T47D (cell line): ENCODE results near the gene OASL.
"Not testable (repeated sequence)": the region's sequence is repeated elsewhere in the genome, so short reads cannot be mapped to it uniquely, and the experiment has no call there.

Source experiments
- DNase-seq, 2 experiments: peaks; one replicate each; pipeline versions ENCODE4 v3.0.0 to v3.0.0-alpha.2; 2011 to 2012; ENCODE audit warnings: low read depth in 1 of 2, low spot score in 1 of 2
- JUND ChIP-seq: IDR thresholded peaks from 2 replicates; pipeline ENCODE4 v1.6.1; 2012; ENCODE audit warnings: low read depth
- in situ Hi-C: cut with HindIII; loops from 2 replicates; pipeline ENCODE4 v1.10.0; 2016; ENCODE audit warnings: low sequenced_read_pairs, low pct_unique_long_range_greater_than_20kb

OASL gene

GRCh38 chr12:121072147-121072546, 33.1 kb upstream of the OASL start:
- TF ChIP-seq JUND = no peak
- DNase-seq = no peak
- in situ Hi-C loops = no loop called here

- no peak for DNase-seq
- in situ Hi-C loops = no loop called here
- no peak for TF ChIP-seq JUND
These were observed 30.2 kb upstream of the OASL start for GRCh38 chr12:121069206-121069605.

GRCh38 chr12:121065345-121065744, 26.3 kb upstream of the OASL start:
- no peak for DNase-seq
- no peak for TF ChIP-seq JUND
- in situ Hi-C loops = no loop called here

DNA sequence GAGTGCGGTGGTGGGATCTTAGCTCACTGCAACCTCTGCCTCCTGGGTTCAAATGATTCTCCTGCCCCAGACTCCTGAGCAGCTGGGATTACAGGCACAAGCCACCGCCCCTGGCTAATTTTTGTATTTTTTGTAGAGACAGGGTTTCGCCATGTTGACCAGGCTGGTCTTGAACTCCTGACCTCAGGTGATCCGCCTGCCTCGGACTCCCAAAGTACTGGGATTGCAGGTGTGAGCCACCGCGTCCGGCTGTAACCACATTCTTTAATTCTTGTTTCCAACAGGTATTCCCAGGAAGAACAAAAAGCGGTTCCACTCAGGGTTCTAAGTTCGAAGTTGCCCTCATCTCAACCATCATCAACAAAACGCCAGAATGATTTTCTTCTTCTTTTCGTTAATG, 25.5 kb upstream of the OASL start:
- in situ Hi-C loops = not testable (repeated sequence)

GRCh38 chr12:121064116-121064515, 25.1 kb upstream of the OASL start:
- in situ Hi-C loops = no loop called here
- DNase-seq = no peak
- no peak for TF ChIP-seq JUND

More for the DNA sequence above, 25.5 kb upstream of the OASL start:
- DNase-seq = not testable (repeated sequence)

DNA sequence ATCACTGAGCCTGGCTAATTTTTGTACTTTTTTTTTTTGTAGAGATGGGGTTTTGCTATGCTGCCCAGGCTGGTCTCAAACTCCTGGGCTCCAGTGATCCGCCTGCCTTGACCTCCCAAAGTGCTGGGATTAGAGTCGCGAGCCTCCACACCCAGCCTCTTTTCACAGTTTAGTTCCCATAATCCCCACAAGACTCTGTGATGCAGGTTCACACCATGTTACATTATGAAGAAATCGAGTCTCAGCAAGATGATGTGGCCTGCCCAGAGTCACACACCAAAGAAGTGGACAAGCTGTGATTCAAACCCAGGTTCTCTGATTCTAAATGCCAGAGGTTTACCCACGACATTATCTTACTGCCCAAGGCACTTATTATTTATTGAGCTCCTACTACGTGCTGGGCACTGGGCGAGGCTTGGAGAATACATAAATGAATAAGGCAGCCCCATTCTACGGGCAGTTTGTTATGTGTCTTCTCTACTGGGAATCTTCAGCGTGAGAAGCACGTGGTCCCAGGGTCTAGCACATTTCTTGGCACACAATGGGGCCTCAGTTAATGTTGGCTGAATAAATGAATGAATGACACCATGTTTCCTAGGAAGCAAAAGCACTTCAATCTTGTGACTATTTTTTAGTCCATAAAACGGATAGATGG, 23.5 kb upstream of the OASL start:
- no peak for TF ChIP-seq JUND
- in situ Hi-C loops = no loop called here
- no peak for DNase-seq

- TF ChIP-seq JUND = no peak
- peak in 1 of 2 experiments; percentile 43 for DNase-seq
- in situ Hi-C loops = no loop called here
These were observed 22.8 kb upstream of the OASL start for GRCh38 chr12:121061831-121062230.

DNA sequence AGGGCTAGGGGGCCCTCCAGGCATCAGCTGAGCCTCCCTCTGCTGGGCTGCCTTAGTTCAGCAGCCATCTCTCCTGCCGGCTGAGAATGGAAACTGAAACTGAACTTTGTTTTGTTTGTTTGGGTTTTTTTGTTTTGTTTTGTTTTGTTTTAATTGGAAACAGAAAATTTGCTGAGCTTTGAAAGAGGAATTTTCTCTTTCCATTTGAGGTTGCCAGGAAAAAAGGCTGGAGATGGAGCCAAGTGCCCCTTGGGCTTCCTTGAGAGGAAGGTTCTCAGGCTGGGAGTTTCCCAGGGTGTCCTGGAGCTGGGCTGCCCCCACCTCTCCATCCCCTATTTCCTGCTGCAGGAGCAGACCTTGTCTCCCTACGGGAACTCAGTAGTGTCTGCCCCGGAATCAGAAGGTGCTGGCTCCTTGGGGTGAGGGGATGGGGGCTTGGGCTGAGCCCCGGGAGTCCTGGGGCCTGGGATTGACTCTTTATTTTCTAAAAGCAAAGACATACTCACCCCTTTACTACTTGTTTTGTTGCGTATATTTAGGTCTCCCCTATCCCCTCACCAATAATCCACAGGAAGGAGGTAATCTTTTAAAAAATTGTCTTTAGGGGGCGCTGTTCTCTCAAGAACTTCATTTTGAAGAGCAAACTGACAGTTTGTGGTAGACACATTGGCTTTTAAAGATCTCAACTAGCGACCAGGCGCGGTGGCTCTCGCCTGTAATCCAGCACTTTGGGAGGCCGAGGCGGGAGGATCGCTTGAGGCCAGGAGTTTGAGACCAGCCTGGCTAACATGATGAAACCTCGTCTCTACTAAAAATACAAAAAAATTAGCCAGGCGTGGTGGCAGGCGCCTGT, 21.3 kb upstream of the OASL start:
- peak; percentile 31 to 83 for DNase-seq
- TF ChIP-seq JUND = no peak
- in situ Hi-C loops = no loop called here

DNA sequence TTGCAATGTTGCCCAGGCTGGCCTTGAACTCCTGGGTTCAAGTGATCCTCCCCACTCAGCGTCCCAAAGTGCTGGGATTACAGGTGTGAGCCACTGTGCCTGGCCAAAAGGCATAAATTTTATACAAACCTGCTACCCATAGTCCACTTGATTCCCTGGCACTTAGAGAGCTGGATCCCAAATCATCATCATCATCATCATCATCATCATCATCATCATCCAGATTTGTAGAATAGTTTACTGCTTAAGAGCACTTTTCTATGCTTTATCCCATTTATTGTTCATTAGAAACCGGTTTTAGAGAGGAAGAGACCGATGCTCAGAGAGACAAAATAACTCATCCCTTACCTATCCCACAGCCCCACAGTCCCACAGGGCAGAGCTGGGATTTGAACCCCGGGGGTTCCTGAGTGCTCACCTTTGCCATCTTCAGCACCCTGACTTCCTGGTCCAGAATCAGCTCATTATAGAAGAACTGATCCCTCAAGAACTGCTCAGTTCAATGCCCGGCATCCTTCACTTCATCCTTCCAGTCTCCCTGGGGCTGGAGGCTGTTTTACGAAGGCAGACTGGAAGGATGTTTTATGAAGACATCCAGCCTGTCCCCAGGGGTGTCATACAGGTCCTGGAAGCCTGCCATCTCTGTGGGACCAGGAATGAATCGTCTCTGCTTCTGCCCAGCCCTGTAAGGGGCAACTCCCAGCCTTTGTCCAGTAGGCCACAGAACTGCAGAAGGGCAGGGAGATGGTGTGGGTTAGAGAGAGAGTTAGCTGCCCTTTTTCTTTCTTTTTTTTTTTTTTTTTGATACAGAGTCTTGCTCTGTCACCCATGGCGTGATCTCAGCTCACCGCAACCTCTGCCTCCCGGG, 20.2 kb upstream of the OASL start:
- TF ChIP-seq JUND = no peak
- no peak for DNase-seq
- in situ Hi-C loops = no loop called here

GRCh38 chr12:121057794-121058193, 18.7 kb upstream of the OASL start:
- in situ Hi-C loops = no loop called here

GRCh38 chr12:121053706-121054105, 14.7 kb upstream of the OASL start:
- TF ChIP-seq JUND = no peak
- in situ Hi-C loops = no loop called here
- no peak for DNase-seq

More at GRCh38 chr12:121057794-121058193, 18.7 kb upstream of the OASL start:
- TF ChIP-seq JUND = no peak
- no peak for DNase-seq

GRCh38 chr12:121050725-121051124, 11.7 kb upstream of the OASL start:
- in situ Hi-C loops = no loop called here
- peak in 1 of 2 experiments; percentile 61 for DNase-seq
- TF ChIP-seq JUND = no peak
